ENCODE data around the gene SKA1.
"Not testable (repeated sequence)": the region's sequence is repeated elsewhere in the genome, so short reads cannot be mapped to it uniquely, and the experiment has no call there.

DNA sequence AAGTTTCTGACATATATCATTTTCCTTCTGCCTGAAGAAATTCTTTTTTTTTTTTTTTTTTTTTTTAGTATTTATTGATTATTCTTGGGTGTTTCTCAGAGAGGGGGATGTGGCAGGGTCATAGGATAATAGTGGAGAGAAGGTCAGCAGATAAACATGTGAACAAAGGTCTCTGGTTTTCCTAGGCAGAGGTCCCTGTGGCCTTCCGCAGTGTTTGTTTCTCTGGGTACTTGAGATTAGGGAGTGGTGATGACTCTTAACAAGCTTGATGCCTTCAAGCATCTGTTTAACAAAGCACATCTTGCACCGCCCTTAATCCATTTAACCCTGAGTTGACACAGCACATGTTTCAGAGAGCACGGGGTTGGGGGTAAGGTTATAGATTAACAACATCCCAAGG is 42.0 kb downstream of the SKA1 start:
- TF ChIP-seq CTCF (IDR thresholded peaks at IDR 0.05; ENCODE audit: poor library complexity, severe bottlenecking); TAF1 (IDR thresholded peaks at IDR 0.05; ENCODE audit: low read depth); EP300 (conservative IDR thresholded peaks at IDR 0.05; ENCODE audit: poor library complexity, severe bottlenecking); RAD21 (conservative IDR thresholded peaks at IDR 0.05); EZH2 (IDR thresholded peaks at IDR 0.05; ENCODE audit: borderline replicate concordance, insufficient read depth, low read length, poor library complexity, severe bottlenecking): not testable (repeated sequence)

Data from neural cell (in vitro differentiated cells).